SK-N-SH (cell line): ENCODE data around the gene PKNOX2.

ENCODE experiments used
- CHD2 ChIP-seq: fragments of 150-350 bp; IDR thresholded peaks from 2 replicates; pipeline ENCODE4 v1.6.1; 2018; ENCODE audit warnings: low read length; ENCODE audit not compliant: partially characterized antibody
- CTCF ChIP-seq: fragments of 200-600 bp; sonication (generic); IDR thresholded peaks from 2 replicates; pipeline ENCODE4 v1.6.1; 2017; ENCODE audit warnings: antibody characterized with exemption, mild to moderate bottlenecking, moderate library complexity
- GABPA ChIP-seq: IDR thresholded peaks from 2 replicates; pipeline ENCODE4 v1.4.0; 2012; ENCODE audit warnings: low read depth, mild to moderate bottlenecking
- POLR2AphosphoS5 ChIP-seq: IDR thresholded peaks from 2 replicates; pipeline ENCODE4 v1.6.1; 2012; ENCODE audit warnings: low read depth, low read length
- SIN3A ChIP-seq: IDR thresholded peaks from 2 replicates; pipeline ENCODE4 v1.6.1; 2012; ENCODE audit warnings: low read depth, mild to moderate bottlenecking, low read length, moderate library complexity, borderline replicate concordance
- SMC3 ChIP-seq: IDR thresholded peaks from 2 replicates; pipeline ENCODE4 v1.6.1; 2012; ENCODE audit warnings: low read depth, low read length, improper control_type of control experiment
- TCF12 ChIP-seq: IDR thresholded peaks from 2 replicates; pipeline ENCODE4 v1.4.0; 2012
- USF2 ChIP-seq: fragments of 150-350 bp; IDR thresholded peaks from 2 replicates; pipeline ENCODE4 v1.6.1; 2017; ENCODE audit warnings: antibody characterized with exemption, low read length, low read depth, borderline replicate concordance

- TF ChIP-seq CTCF (no peak), GABPA (no peak), POLR2AphosphoS5 (no peak), USF2 (no peak), TCF12 (no peak), SIN3A (no peak), CHD2 (no peak), SMC3 (no peak)
Measured at GRCh38 chr11:125464270-125464662, 299.7 kb downstream of the PKNOX2 start.
